Activated naive CD4-positive, alpha-beta T cell treated with anti-CD3 and anti-CD28 coated beads, Interleukin-2, amount 50 U/mL, for 16 hours (primary cell): ENCODE measurements around the gene CORO6.

Experiments used
- DNase-seq: peaks from one replicate; pipeline ENCODE4 v3.0.0-alpha.2; 2020

The CORO6 gene

GRCh38 chr17:29590411-29591145 lies 32.1 kb downstream of the CORO6 start:
- DNase-seq = peak; percentile 13

GRCh38 chr17:29589524-29590410 lies 32.9 kb downstream of the CORO6 start, which contains the start of gene GIT1:
TSS of gene GIT1 (minus strand) at chr17:29589648. CDS start at chr17:29589378, 270 bp downstream.
- DNase-seq = peak; percentile 87

- peak; percentile 66 for DNase-seq
Measured at GRCh38 chr17:29588562-29589411, 33.9 kb downstream of the CORO6 start.

- DNase-seq = peak; percentile 8
Measured at GRCh38 chr17:29588017-29588561, 34.6 kb downstream of the CORO6 start.

GRCh38 chr17:29587591-29587990 lies 35.1 kb downstream of the CORO6 start:
- peak; percentile 10 for DNase-seq

DNA sequence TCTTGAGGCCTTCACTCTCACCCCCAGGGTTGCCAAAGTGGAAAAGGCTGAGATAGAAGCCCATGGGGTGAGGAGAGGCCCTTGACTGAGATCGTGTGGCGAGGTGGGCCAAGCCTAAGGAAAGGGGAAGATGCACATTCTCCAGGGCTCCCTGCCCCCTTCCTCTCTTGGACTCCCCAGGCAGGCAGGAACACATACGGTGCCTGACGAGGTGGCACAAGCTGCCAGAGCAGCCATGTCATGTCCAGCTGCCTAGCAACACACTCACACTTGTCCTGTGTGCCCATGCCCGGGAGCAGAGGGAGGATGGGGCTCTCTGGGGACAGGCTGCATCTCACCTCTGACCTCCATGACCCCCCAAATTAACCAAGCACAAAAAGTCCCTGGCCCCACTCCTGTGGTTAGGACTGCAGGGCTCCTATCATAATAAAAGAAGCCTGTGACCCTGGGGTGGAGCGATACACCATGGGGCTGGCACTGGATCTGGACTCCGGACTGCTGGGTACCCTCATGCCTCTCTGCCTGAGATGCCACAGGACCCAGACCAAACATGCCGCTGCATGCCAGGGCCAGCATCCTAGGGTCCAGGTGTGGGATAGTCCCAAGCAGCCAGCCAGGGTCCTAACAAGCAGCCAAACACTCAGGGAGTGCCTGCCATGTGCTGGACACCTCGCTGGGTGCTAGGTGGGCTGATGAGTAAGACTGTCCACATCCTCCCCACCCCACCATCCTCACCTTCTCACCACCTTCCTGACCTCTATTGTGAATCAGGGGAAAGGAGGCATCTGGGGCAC lies 35.8 kb downstream of the CORO6 start:
- peak; percentile 9 for DNase-seq

DNA sequence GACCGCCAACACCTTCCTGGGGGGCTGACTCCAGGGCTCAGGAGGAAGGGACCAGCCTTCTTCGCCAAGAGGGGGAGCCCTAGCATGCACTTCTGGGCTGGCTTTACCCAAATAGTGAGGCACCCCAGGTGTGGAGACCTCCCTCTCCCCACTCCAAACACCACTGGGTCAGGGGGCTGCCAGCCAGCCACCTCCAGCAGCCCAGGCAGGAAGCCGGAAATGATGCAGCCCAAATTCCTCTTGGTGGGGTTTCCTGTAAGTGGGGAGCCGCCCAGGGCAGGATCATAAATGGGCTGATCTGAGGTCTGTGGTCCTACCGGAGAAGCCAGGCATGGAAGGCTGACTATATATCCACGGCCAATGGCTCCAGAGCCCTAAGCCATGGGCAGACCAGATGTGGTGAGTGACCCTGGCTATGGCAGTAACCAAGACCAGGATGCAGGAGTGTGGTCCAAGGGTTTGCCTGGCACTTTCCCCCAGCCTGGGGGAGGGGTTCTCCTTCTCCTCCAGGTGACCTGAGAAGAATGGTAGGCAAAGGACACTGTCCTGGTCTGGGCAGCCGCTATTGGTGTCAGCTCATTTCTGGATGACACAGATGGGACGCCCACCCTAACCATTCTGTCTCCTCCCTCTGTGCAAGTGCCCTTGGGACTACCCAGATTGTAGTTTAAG lies 37.5 kb downstream of the CORO6 start:
- DNase-seq = peak; percentile 33

- DNase-seq = peak; percentile 9
Measured at GRCh38 chr17:29584452-29585079, 38.1 kb downstream of the CORO6 start.

DNA sequence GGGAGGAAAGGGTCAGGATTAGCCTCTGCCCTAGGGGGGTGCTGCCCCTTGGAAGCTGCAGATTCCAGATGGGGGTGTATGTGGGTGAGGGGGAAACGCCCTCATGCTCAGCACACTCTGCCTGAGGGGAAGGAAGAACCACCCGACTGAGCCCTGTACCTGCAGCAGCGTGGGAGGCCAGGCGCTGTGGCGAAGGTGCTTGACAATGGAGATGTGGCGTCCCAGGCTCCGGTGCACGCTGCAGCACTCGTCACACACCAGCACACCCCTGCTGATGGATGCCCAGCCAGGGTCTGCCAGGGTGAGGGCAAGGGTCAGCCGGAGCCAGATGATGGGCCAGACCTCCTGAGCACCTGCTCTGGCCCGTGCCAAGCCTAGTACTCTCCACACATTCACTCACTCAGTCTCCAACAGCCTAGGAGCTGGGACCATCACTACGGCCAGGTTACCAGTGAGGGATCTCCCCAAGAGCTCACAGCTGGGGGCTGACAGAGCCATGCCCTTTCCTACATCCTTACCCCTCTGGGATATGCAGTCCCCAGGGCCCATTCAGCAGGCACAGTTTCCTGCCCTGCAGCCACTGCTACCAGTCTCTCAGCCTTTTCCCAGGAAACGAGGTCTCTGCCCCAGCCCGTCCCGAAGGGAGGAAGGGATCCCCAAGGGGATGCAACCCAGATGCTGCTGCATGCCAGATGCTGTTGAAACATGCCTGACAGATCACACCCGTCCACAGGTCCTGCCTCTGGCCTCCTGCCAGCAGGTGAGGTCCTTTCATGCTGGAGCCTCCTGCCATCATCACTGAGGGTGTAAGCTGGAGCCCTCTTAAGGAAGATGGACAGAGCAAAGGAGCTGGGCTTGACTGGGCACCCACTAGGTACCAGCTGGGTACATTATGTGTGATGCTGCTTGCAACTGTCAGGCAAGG lies 39.1 kb downstream of the CORO6 start:
- DNase-seq = peak; percentile 8

GRCh38 chr17:29582772-29583171 lies 39.9 kb downstream of the CORO6 start:
- peak; percentile 9 for DNase-seq

DNA sequence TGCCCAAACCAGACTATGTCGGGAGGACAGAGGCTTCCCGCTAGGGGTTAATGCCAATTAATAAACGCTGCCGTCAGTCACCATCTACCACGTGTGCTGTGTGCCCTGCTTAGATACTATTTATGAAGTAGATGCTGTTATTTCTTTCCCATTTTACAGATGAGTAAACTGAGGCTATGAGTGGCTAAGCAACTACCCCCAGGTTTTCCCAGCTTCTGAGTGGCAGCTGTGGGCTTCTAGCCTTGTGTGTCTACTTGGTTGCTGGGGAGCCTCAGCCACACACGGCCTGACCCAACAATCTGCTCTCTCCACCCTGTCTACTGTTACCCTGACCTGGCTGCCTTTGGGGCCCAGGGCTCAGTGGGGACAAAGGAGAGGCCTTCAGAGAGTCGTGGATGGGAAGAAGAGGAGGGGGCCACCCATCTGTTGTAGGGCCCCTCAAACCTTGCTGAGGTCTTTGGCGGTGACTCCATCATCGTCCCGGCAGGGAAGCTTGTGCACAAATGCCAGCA lies 40.4 kb downstream of the CORO6 start:
- no peak for DNase-seq

DNA sequence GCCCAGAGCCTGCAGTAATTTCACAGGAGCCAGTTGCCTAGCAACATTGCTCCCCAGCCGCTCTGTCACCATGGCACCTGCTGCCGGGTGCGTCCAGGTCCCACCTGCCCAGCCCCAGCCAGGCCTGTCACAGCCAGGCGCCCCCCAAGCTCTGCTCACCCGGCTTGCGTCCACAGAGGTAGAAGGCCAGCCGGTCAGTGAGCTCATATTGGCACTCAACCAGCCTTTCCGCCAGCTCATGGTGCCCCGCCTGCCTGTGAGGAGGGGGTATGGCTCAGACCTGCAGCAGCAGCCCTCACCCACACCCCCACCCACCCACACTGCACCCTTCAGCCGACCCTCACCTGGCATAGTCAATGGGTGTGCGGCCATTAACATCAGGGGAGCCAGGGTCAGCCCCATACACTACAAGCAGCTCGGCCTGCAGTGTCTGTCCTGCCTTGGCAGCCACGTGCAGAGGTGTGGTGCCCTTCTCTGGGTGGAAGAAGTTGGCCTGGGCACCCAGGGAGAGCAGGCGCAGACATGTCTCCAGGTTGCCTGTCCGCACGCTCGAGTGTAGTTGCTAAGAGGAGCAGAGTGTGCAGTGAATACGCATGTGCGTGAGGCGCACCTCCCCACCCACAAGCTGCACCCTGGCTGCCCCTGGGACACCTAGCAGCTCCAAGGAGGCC lies 41.0 kb downstream of the CORO6 start:
- DNase-seq = no peak

DNA sequence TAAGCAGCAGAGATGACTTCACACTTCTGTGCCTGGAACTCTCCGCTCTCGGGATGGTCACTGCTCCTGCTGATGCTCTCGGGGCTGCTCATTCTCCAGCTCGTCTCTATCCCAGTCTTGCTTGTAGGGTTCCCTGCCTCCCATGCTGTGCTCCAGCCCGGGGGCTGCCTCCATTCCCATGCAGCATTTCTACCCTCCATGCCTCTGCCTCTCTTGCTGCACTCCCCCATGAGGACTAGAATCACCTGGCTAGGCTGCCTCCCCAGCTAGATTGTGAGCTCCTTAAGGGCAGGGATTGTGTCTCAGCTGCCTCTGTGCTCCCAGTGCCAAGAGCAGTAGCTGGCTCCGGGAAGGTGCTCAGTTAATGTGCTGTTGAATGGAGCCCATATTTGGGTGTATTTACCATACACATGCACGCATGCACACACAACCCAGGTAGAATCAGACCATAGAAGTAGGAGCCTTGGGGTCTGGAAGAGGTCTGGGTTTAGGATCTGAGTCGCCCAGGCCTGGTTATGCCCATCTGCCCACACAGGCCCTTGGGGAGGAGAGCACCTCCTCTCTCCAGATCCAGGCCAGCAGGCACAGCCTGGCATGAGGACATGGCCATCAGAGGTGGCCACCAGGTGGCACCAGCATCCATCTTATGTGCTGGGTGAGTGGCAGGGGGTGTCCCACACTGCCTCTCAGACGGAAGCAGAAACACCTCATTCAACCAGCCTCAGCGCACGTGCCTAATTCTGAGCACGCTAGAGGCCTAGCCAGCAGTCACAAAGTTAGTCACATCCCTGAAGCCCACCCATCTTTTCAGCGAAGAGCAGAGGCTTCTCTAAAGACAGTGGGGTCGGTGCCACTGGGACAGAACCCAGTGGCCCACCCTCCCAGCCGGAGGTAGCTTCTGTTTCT lies 42.6 kb downstream of the CORO6 start:
- DNase-seq = peak; percentile 93

DNA sequence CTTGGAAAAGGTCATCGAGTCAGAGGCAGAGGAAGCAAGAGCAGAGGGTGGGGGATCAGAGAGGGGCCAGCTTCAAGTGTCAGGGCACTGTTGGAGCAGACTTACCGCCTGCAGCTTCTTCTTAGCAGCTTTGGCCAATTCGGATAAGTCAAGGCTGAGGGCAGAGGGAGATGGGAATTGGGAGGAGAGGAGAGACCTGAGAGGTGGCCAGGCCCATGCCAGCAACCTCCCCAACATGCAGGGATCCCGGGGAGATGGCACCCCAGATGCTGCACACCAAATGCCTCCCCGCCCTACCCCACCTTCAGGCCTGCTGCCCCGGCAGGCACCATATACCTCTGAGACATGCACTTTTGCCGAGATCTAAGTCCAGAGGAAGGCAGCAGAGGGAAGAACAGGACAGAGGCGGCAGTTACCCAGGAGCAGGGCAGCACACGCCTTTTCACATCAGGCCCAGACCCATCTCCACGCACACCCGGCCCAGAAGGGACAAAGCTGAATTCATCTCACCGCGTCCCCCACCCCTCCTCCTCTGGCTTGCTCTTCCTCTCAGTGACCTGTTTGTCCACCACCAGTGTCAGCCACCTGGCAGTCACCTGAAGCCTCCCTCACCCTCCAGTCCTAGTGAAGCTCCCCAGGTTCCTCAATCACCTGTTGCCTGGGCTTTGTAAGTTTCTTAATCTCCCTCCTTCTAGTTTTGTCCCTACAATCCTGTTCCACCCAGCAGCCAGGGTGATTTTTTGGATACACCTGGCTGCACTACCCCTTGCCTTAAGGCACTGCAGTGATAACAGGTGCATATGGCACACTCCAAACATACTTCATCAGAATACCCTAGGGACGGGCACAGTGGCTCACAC lies 43.9 kb downstream of the CORO6 start:
- no peak for DNase-seq

DNA sequence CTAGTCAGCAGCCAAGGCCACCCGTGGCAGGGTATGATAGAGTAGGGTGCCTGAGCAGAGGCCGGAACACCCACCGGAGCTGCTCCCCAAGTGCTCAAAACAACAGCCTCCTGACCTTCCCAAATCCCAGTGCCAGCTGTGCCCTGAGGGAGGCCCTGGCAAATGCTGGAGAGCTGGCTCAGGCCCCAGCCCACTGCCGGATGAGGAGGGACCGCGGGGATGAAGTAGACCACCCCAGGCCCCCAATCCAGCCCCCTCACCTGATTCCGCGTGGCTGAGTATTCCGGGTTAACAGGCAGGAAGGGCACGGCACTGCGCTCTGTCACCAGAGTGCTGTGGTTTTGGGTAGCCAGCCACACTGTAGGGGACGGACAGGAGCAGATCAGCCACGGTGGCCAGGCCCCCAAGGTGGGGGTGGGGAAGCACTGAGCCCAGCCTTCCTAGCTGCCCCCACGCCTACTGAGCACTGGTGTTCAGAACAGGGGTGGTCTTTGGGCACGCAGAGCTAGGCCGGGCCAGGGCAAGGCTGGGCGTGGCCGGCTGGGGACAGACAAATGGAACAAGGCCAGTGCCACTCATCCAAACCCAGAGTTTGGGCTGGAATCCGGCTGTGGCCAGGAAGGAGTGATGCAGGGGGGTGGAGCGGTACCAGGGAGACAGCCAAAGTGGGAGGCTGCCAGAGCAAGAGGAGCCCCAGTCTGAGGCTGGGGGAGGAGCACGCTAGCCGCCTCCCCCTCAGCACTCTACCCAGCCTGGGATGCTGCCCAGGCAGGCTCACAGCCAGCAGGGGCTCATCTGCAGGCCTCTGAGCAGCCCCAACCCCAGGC lies 45.1 kb downstream of the CORO6 start:
- no peak for DNase-seq

GRCh38 chr17:29577001-29577370 lies 45.7 kb downstream of the CORO6 start:
- no peak for DNase-seq
